MG63 (cell line): ENCODE measurements around the gene ARFGEF3. TPM values are rescaled to one million over a fixed set of nuclear protein-coding genes. Genes with fewer than 3 reads are reported as not detected.
A peak's percentile ranks its signal among the peaks of the same experiment; 100 is the strongest.

Experiments
- DNase-seq: peaks from one replicate; pipeline ENCODE4 v3.0.0-alpha.2; 2020
- H3K27me3 ChIP-seq: fragments of 250-450 bp; sonication (Bioruptor Pico); 2 replicates; pipeline ENCODE4 v1.5.1; 2020; ENCODE audit warnings: mild to moderate bottlenecking, moderate library complexity
- H3K36me3 ChIP-seq: fragments of 250-450 bp; sonication (Bioruptor Pico); 2 replicates; pipeline ENCODE4 v1.5.1; 2020; ENCODE audit warnings: mild to moderate bottlenecking, moderate library complexity
- H3K4me3 ChIP-seq: fragments of 250-450 bp; sonication (Bioruptor Pico); 2 replicates; pipeline ENCODE4 v1.5.1; 2020; ENCODE audit warnings: mild to moderate bottlenecking, moderate library complexity
- H3K9me3 ChIP-seq: fragments of 250-450 bp; sonication (Bioruptor Pico); 2 replicates; pipeline ENCODE4 v1.5.1; 2020; ENCODE audit warnings: mild to moderate bottlenecking, moderate library complexity
- total RNA-seq: library from RNA; depleted of rRNA; stranded (reverse); fragments of >200 nt; shearing (Covaris generic); gene quantifications from 2 replicates; pipeline ENCODE4 v1.2.3, GENCODE V29; 2014; ENCODE audit warnings: low replicate concordance

ARFGEF3 gene
- total RNA-seq, 1 experiment from 2014 or later = 3.7 TPM

GRCh38 chr6:138245751-138246150 is 84.0 kb downstream of the ARFGEF3 start:
- Histone ChIP-seq H3K36me3 (no peaks in the 10 kb centered on the region; the same call in 1 of the 2 replicates), H3K9me3 (no peaks in the 10 kb centered on the region), H3K4me3 (no peak overlapping the region), H3K27me3 (no peaks in the 10 kb centered on the region)
- DNase-seq = no peak

- no peaks in the 10 kb centered on the region for H3K27me3 ChIP-seq
- H3K4me3 ChIP-seq = no peak overlapping the region
- DNase-seq = no peak
- no peaks in the 10 kb centered on the region; the same call in 1 of the 2 replicates for H3K36me3 ChIP-seq
- H3K9me3 ChIP-seq = no peaks in the 10 kb centered on the region
Observed at GRCh38 chr6:138246650-138247440, 85.1 kb downstream of the ARFGEF3 start.

- Histone ChIP-seq H3K27me3 (no peaks in the 10 kb centered on the region), H3K36me3 (no peaks in the 10 kb centered on the region; the same call in 1 of the 2 replicates), H3K4me3 (no peak overlapping the region), H3K9me3 (no peaks in the 10 kb centered on the region)
- DNase-seq = no peak
Observed at GRCh38 chr6:138248011-138248410, 86.3 kb downstream of the ARFGEF3 start.

- H3K4me3 ChIP-seq = no peak overlapping the region
- no peaks in the 10 kb centered on the region for H3K27me3 ChIP-seq
- no peak for DNase-seq
- H3K9me3 ChIP-seq = no peaks in the 10 kb centered on the region
- no peaks in the 10 kb centered on the region; the same call in 1 of the 2 replicates for H3K36me3 ChIP-seq
Observed at GRCh38 chr6:138248878-138249277, 87.1 kb downstream of the ARFGEF3 start.

- DNase-seq = no peak
- Histone ChIP-seq H3K36me3 (no peaks in the 10 kb centered on the region; the same call in none of the 2 replicates), H3K4me3 (no peak overlapping the region), H3K9me3 (no peaks in the 10 kb centered on the region), H3K27me3 (no peaks in the 10 kb centered on the region)
Observed at GRCh38 chr6:138250053-138250452, 88.3 kb downstream of the ARFGEF3 start.

- DNase-seq = peak; percentile 35
- Histone ChIP-seq H3K4me3 (no peak overlapping the region), H3K36me3 (no peaks in the 10 kb centered on the region; the same call in 1 of the 2 replicates), H3K9me3 (no peaks in the 10 kb centered on the region), H3K27me3 (no peaks in the 10 kb centered on the region)
Observed at GRCh38 chr6:138250513-138251247, 88.9 kb downstream of the ARFGEF3 start.

GRCh38 chr6:138253731-138254130 is 92.0 kb downstream of the ARFGEF3 start:
- DNase-seq = no peak
- peaks cover 5% of the 10 kb centered on the region for H3K36me3 ChIP-seq
- H3K9me3 ChIP-seq = no peaks in the 10 kb centered on the region
- H3K27me3 ChIP-seq = no peaks in the 10 kb centered on the region
- H3K4me3 ChIP-seq = no peak overlapping the region

GRCh38 chr6:138255443-138255842 is 93.7 kb downstream of the ARFGEF3 start:
- H3K36me3 ChIP-seq = peaks cover 5% of the 10 kb centered on the region
- no peak for DNase-seq
- H3K27me3 ChIP-seq = no peaks in the 10 kb centered on the region
- no peaks in the 10 kb centered on the region for H3K9me3 ChIP-seq
- no peak overlapping the region for H3K4me3 ChIP-seq

GRCh38 chr6:138257638-138258040 is 95.9 kb downstream of the ARFGEF3 start:
- no peaks in the 10 kb centered on the region for H3K9me3 ChIP-seq
- peaks cover 5% of the 10 kb centered on the region for H3K36me3 ChIP-seq
- no peak for DNase-seq
- H3K27me3 ChIP-seq = no peaks in the 10 kb centered on the region
- no peak overlapping the region for H3K4me3 ChIP-seq

GRCh38 chr6:138258197-138258596 is 96.5 kb downstream of the ARFGEF3 start:
- H3K9me3 ChIP-seq = no peaks in the 10 kb centered on the region
- H3K36me3 ChIP-seq = peaks cover 5% of the 10 kb centered on the region
- no peak overlapping the region for H3K4me3 ChIP-seq
- DNase-seq = no peak
- H3K27me3 ChIP-seq = no peaks in the 10 kb centered on the region

- no peaks in the 10 kb centered on the region for H3K9me3 ChIP-seq
- no peak for DNase-seq
- H3K4me3 ChIP-seq = no peak overlapping the region
- H3K36me3 ChIP-seq = peaks cover 5% of the 10 kb centered on the region
- no peaks in the 10 kb centered on the region for H3K27me3 ChIP-seq
Observed at GRCh38 chr6:138258991-138259390, 97.3 kb downstream of the ARFGEF3 start.

GRCh38 chr6:138261116-138261780 is 99.5 kb downstream of the ARFGEF3 start:
- Histone ChIP-seq H3K4me3 (no peak overlapping the region), H3K27me3 (no peaks in the 10 kb centered on the region), H3K36me3 (peaks cover 2% of the 10 kb centered on the region), H3K9me3 (no peaks in the 10 kb centered on the region)
- DNase-seq = no peak

- Histone ChIP-seq H3K27me3 (no peaks in the 10 kb centered on the region), H3K9me3 (no peaks in the 10 kb centered on the region), H3K4me3 (no peak overlapping the region), H3K36me3 (no peaks in the 10 kb centered on the region; the same call in 1 of the 2 replicates)
- DNase-seq = no peak
Observed at GRCh38 chr6:138263963-138264362, 102.2 kb downstream of the ARFGEF3 start.

GRCh38 chr6:138264372-138264880 is 102.7 kb downstream of the ARFGEF3 start:
- Histone ChIP-seq H3K9me3 (no peaks in the 10 kb centered on the region), H3K4me3 (no peak overlapping the region), H3K36me3 (no peaks in the 10 kb centered on the region; the same call in 1 of the 2 replicates), H3K27me3 (no peaks in the 10 kb centered on the region)
- DNase-seq = no peak

- H3K27me3 ChIP-seq = no peaks in the 10 kb centered on the region
- H3K36me3 ChIP-seq = no peaks in the 10 kb centered on the region; the same call in 1 of the 2 replicates
- no peak for DNase-seq
- no peak overlapping the region for H3K4me3 ChIP-seq
- H3K9me3 ChIP-seq = no peaks in the 10 kb centered on the region
Observed at GRCh38 chr6:138266095-138266494, 104.4 kb downstream of the ARFGEF3 start.

GRCh38 chr6:138267971-138268895 is 106.5 kb downstream of the ARFGEF3 start:
- H3K36me3 ChIP-seq = no peaks in the 10 kb centered on the region
- H3K9me3 ChIP-seq = no peaks in the 10 kb centered on the region
- H3K27me3 ChIP-seq = no peaks in the 10 kb centered on the region
- no peak overlapping the region for H3K4me3 ChIP-seq
- no peak for DNase-seq
